ENCODE data around the gene ASNSD1. TPM values are rescaled to one million over a fixed set of nuclear protein-coding genes. Genes with fewer than 3 reads are reported as not detected.

ASNSD1 gene
- total RNA-seq, 2 experiments from 2014 or later: 31.9 to 36.8 TPM

GRCh38 chr2:189719571-189719970, 58.3 kb downstream of the ASNSD1 start:
- DNase-seq (ENCODE audit: low spot score): no peak
- Histone ChIP-seq H3K36me3 (ENCODE audit: insufficient read depth, low read length) (no peaks in the 10 kb centered on the region), H3K79me2 (ENCODE audit: insufficient read depth, low read depth, low read length) (no peaks in the 10 kb centered on the region), H3K9me3 (ENCODE audit: low read length) (no peaks in the 10 kb centered on the region), H3K9me2 (ENCODE audit: insufficient read depth, low read length) (no peaks in the 10 kb centered on the region), H2AFZ (ENCODE audit: low read length) (no peak overlapping the region), H3K27ac (ENCODE audit: low read depth, low read length, poor library complexity, severe bottlenecking) (no peak overlapping the region), H3K4me3 (ENCODE audit: low read depth, low read length, poor library complexity, severe bottlenecking) (no peak overlapping the region), H3K4me2 (ENCODE audit: low read length) (no peak overlapping the region), H4K20me1 (ENCODE audit: insufficient read depth, low read length) (no peaks in the 10 kb centered on the region), H3K4me1 (ENCODE audit: insufficient read depth, low read length, poor library complexity, severe bottlenecking) (no peaks in the 10 kb centered on the region)
- ChIA-PET CTCF (ENCODE audit: unreplicated experiment) (no interaction called here), POLR2A (no interaction called here)
- no peak for TF ChIP-seq EZH2phosphoT487 (IDR thresholded peaks at IDR 0.05; ENCODE audit: borderline replicate concordance, low read depth, low read length)
- intact Hi-C loops (cut with micrococcal nuclease; ENCODE audit: unreplicated experiment): no loop called here
- BruUV-seq (replicated peaks): no TSS peak

Other genes starting within 250 kb of the ASNSD1 start
- gene WDR75, start 220.0 kb upstream of the ASNSD1 start, total RNA-seq (2014; rRNA removed; shearing (Covaris generic)): 44.1 and 79.6 TPM in 2 replicates
- 53.6 and 55.7 TPM in 2 replicates for gene WDR75, start 220.0 kb upstream of the ASNSD1 start, total RNA-seq (2022)
- gene SLC40A1, start 80.7 kb upstream of the ASNSD1 start, total RNA-seq (2014; rRNA removed; shearing (Covaris generic)): not detected in 2 replicates
- gene SLC40A1, start 80.7 kb upstream of the ASNSD1 start, total RNA-seq (2022): not detected in 2 replicates
- gene ANKAR, start 13.2 kb downstream of the ASNSD1 start, total RNA-seq (2014; rRNA removed; shearing (Covaris generic)): 1.3 and 2.9 TPM in 2 replicates
- 2.0 and 3.0 TPM in 2 replicates for gene ANKAR, start 13.2 kb downstream of the ASNSD1 start, total RNA-seq (2022)
- 8.7 and 10.4 TPM in 2 replicates for gene OSGEPL1, start 101.3 kb downstream of the ASNSD1 start, total RNA-seq (2014; rRNA removed; shearing (Covaris generic))
- gene OSGEPL1, start 101.3 kb downstream of the ASNSD1 start, total RNA-seq (2022): 10.4 and 12.8 TPM in 2 replicates
- gene ORMDL1, start 122.9 kb downstream of the ASNSD1 start, total RNA-seq (2014; rRNA removed; shearing (Covaris generic)): 49.3 and 59.3 TPM in 2 replicates
- gene ORMDL1, start 122.9 kb downstream of the ASNSD1 start, total RNA-seq (2022): 59.6 and 65.7 TPM in 2 replicates
- 31.2 and 37.3 TPM in 2 replicates for gene PMS1, start 123.0 kb downstream of the ASNSD1 start, total RNA-seq (2014; rRNA removed; shearing (Covaris generic))
- 66.6 and 72.2 TPM in 2 replicates for gene PMS1, start 123.0 kb downstream of the ASNSD1 start, total RNA-seq (2022)

Measured in OCI-LY7 (cell line).